ENCODE measurements around the gene MTHFD1L.

GRCh38 chr6:150931405-150931804, 65.9 kb downstream of the MTHFD1L start:
- TF ChIP-seq SUZ12 (IDR thresholded peaks at IDR 0.05; ENCODE audit: extremely low read depth, insufficient read depth, insufficient read length) = no peak
- no peak for TF ChIP-seq YY1 (IDR thresholded peaks at IDR 0.05; ENCODE audit: insufficient read depth, insufficient read length)

All from NT2/D1 (cell line).